ENCODE measurements around the gene KCTD16. TPM values are rescaled to one million over a fixed set of nuclear protein-coding genes. Genes with fewer than 3 reads are reported as not detected.

Gene KCTD16
- polyA plus RNA-seq, 2 of the 4 experiments (the other 2 are of a cell fraction), result 0.10 to 0.32 TPM

- Histone ChIP-seq H3K4me1 (no peaks in the 10 kb centered on the region), H3K4me3 (no peak overlapping the region), H3K27ac (no peak overlapping the region), H3K4me2 (no peak overlapping the region), H3K9me3 (no peaks in the 10 kb centered on the region)
- ChIA-PET POLR2A (no interaction called here), CTCF (interaction anchor here (0.9 to 1.3 kb wide), 7 partner anchors 12 to 1358 kb away, joined by 3 read pairs; no protein-coding TSS in a partner anchor)
- ATAC-seq (peak; percentile 85 to 96), FAIRE-seq (no peak), DNase-seq (ENCODE audit: low read depth in 1 of 2, low spot score in 1 of 2) (peak; percentile 9 to 39)
- TF ChIP-seq SMC3 (IDR thresholded peaks at IDR 0.05), result peak; percentile 18; the same call in 1 of the 3 replicates
- TF ChIP-seq, protein P1, sequence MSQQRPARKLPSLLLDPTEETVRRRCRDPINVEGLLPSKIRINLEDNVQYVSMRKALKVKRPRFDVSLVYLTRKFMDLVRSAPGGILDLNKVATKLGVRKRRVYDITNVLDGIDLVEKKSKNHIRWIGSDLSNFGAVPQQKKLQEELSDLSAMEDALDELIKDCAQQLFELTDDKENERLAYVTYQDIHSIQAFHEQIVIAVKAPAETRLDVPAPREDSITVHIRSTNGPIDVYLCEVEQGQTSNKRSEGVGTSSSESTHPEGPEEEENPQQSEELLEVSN (IDR thresholded peaks at IDR 0.05; ENCODE audit: borderline replicate concordance, low read depth), result no peak
- no peak for TF ChIP-seq POLR2AphosphoS2 (conservative IDR thresholded peaks at IDR 0.05; ENCODE audit: low read length)
- TF ChIP-seq RAD21 (conservative IDR thresholded peaks at IDR 0.05 in 1 of 2, IDR thresholded peaks at IDR 0.05 in 1 of 2), result peak; percentile 38 to 48; a peak in 3 of 5 replicates
- peak; percentile 42; the same call in 2 of the 3 replicates for TF ChIP-seq CTCF (IDR thresholded peaks at IDR 0.05)
- no peak for TF ChIP-seq TFCP2L1 (CRISPR knock-in tag; IDR thresholded peaks at IDR 0.05)
- WGBS (ENCODE audit: missing lambda C conversion rate), result 13% methylated on average over 2 of the region's 2 CpGs
These were observed 297.1 kb downstream of the KCTD16 start for GRCh38 chr5:144467792-144468191.

GRCh38 chr5:144468571-144468970 lies 297.9 kb downstream of the KCTD16 start:
- no peak overlapping the region for H3K27ac ChIP-seq
- no peak for DNase-seq (ENCODE audit: low read depth in 1 of 2, low spot score in 1 of 2)
- TF ChIP-seq HES2 (IDR thresholded peaks at IDR 0.05), result no peak
- no peak for TF ChIP-seq FOXS1 (CRISPR knock-in tag; IDR thresholded peaks at IDR 0.05)
- no peak for TF ChIP-seq HOXA7 (CRISPR knock-in tag; IDR thresholded peaks at IDR 0.05)
- no peak for TF ChIP-seq TP53 (CRISPR knock-in tag; IDR thresholded peaks at IDR 0.05)
- TF ChIP-seq JUNB (IDR thresholded peaks at IDR 0.05), result no peak
- TF ChIP-seq ESRRA (IDR thresholded peaks at IDR 0.05; ENCODE audit: borderline replicate concordance, low read length), result no peak
- no peak for TF ChIP-seq SMC3 (IDR thresholded peaks at IDR 0.05)
- no peak for TF ChIP-seq GATA3 (IDR thresholded peaks at IDR 0.05; ENCODE audit: borderline replicate concordance)
- no peak for TF ChIP-seq BHLHE40 (IDR thresholded peaks at IDR 0.05; ENCODE audit: low read depth, low read length)
- no peak for TF ChIP-seq USF2 (IDR thresholded peaks at IDR 0.05)
- TF ChIP-seq CBX2 (IDR thresholded peaks at IDR 0.05; ENCODE audit: borderline replicate concordance, low read depth), result no peak
- TF ChIP-seq ELK1 (IDR thresholded peaks at IDR 0.05; ENCODE audit: low read depth, low read length), result no peak
- TF ChIP-seq, protein P1 (IDR thresholded peaks at IDR 0.05; ENCODE audit: borderline replicate concordance, low read depth), result no peak
- no peak for TF ChIP-seq RAD21 (conservative IDR thresholded peaks at IDR 0.05 in 1 of 2, IDR thresholded peaks at IDR 0.05 in 1 of 2)
- no peak for ATAC-seq
- 21% methylated on average over 4 of the region's 4 CpGs for WGBS (ENCODE audit: missing lambda C conversion rate)
- POLR2A ChIA-PET, result no interaction called here
- no peak overlapping the region for H3K4me2 ChIP-seq
- no peaks in the 10 kb centered on the region for H3K4me1 ChIP-seq
- CTCF ChIA-PET, result interaction anchor here (1.0 to 1.3 kb wide), 3 partner anchors 12 to 94 kb away, joined by 3 read pairs; no protein-coding TSS in a partner anchor
- no peak for FAIRE-seq
- H3K9me3 ChIP-seq, result no peaks in the 10 kb centered on the region
- H3K4me3 ChIP-seq, result no peak overlapping the region

GRCh38 chr5:144469106-144469505 lies 298.4 kb downstream of the KCTD16 start:
- ChIA-PET POLR2A (no interaction called here), CTCF (no interaction called here)
- no peak for ATAC-seq
- Histone ChIP-seq H3K4me3 (no peak overlapping the region), H3K4me2 (no peak overlapping the region), H3K4me1 (no peaks in the 10 kb centered on the region), H3K27ac (no peak overlapping the region), H3K9me3 (no peaks in the 10 kb centered on the region)
- no peak for FAIRE-seq
- 73% methylated on average over 4 of the region's 4 CpGs for WGBS (ENCODE audit: missing lambda C conversion rate)
- no peak for DNase-seq (ENCODE audit: low read depth in 1 of 2, low spot score in 1 of 2)
- TF ChIP-seq, protein P2, sequence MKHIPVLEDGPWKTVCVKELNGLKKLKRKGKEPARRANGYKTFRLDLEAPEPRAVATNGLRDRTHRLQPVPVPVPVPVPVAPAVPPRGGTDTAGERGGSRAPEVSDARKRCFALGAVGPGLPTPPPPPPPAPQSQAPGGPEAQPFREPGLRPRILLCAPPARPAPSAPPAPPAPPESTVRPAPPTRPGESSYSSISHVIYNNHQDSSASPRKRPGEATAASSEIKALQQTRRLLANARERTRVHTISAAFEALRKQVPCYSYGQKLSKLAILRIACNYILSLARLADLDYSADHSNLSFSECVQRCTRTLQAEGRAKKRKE (CRISPR knock-in tag; IDR thresholded peaks at IDR 0.05; ENCODE audit: low read depth), result no peak
- TF ChIP-seq PHF8 (IDR thresholded peaks at IDR 0.05; ENCODE audit: borderline replicate concordance, low read depth), result no peak
- TF ChIP-seq ELK1 (IDR thresholded peaks at IDR 0.05; ENCODE audit: low read depth, low read length), result no peak
- TF ChIP-seq CBX2 (IDR thresholded peaks at IDR 0.05; ENCODE audit: borderline replicate concordance, low read depth), result no peak
- no peak for TF ChIP-seq RCOR1 (IDR thresholded peaks at IDR 0.05; ENCODE audit: low read depth, low read length)
- no peak for TF ChIP-seq TFCP2L1 (CRISPR knock-in tag; IDR thresholded peaks at IDR 0.05)
- no peak for TF ChIP-seq HEYL (CRISPR knock-in tag; IDR thresholded peaks at IDR 0.05)
- no peak for TF ChIP-seq FOSB (CRISPR knock-in tag; IDR thresholded peaks at IDR 0.05)
- TF ChIP-seq TP53 (CRISPR knock-in tag; IDR thresholded peaks at IDR 0.05), result no peak
- no peak for TF ChIP-seq GATA3 (IDR thresholded peaks at IDR 0.05; ENCODE audit: borderline replicate concordance)
- TF ChIP-seq EHF (CRISPR knock-in tag; IDR thresholded peaks at IDR 0.05), result no peak
- no peak for TF ChIP-seq MAX (IDR thresholded peaks at IDR 0.05)
- TF ChIP-seq CEBPB (IDR thresholded peaks at IDR 0.05), result no peak
